ENCODE data around the gene STARD3NL. TPM values are rescaled to one million over a fixed set of nuclear protein-coding genes. Genes with fewer than 3 reads are reported as not detected.

Gene STARD3NL
- total and polyA plus RNA-seq, 2 donors, result 28.8 to 34.0 TPM

GRCh38 chr7:38276096-38276877 is 98.2 kb downstream of the STARD3NL start:
- peak overlapping the region in 1 of 2 donors; percentile 35 for H3K4me3 ChIP-seq (ENCODE audit: low read length in 2 of 2)
- DNase-seq (ENCODE audit: low read depth in 6 of 9, low spot score in 9 of 9), result no peak
- H3K27me3 ChIP-seq (ENCODE audit: control insufficient read depth in 2 of 2, insufficient read depth in 1 of 2, low read length in 1 of 2), result no peaks in the 10 kb centered on the region
- no peaks in the 10 kb centered on the region for H3K9me3 ChIP-seq (ENCODE audit: control insufficient read depth in 2 of 2, insufficient read depth in 1 of 2, low read length in 1 of 2)
- H3K27ac ChIP-seq (ENCODE audit: low read depth in 1 of 2, low read length in 1 of 2), result peak overlapping the region in 1 of 2 donors; percentile 37
- peaks cover 0 to 5% of the 10 kb centered on the region in 2 donors for H3K4me1 ChIP-seq (ENCODE audit: control insufficient read depth in 2 of 2, insufficient read depth in 2 of 2, low read length in 2 of 2)
- H3K36me3 ChIP-seq (ENCODE audit: control insufficient read depth in 2 of 2, insufficient read depth in 2 of 2, low read length in 1 of 2), result no peaks in the 10 kb centered on the region
- 38% methylated on average over 6 of the region's 6 CpGs for WGBS

- Histone ChIP-seq H3K27ac (ENCODE audit: low read depth in 1 of 2, low read length in 1 of 2) (no peak overlapping the region), H3K4me1 (ENCODE audit: control insufficient read depth in 2 of 2, insufficient read depth in 2 of 2, low read length in 2 of 2) (peaks cover 0 to 4% of the 10 kb centered on the region in 2 donors), H3K4me3 (ENCODE audit: low read length in 2 of 2) (no peak overlapping the region), H3K27me3 (ENCODE audit: control insufficient read depth in 2 of 2, insufficient read depth in 1 of 2, low read length in 1 of 2) (no peaks in the 10 kb centered on the region), H3K9me3 (ENCODE audit: control insufficient read depth in 2 of 2, insufficient read depth in 1 of 2, low read length in 1 of 2) (no peaks in the 10 kb centered on the region), H3K36me3 (ENCODE audit: control insufficient read depth in 2 of 2, insufficient read depth in 2 of 2, low read length in 1 of 2) (no peaks in the 10 kb centered on the region)
- DNase-seq (ENCODE audit: low read depth in 6 of 9, low spot score in 9 of 9), result no peak
- 25% methylated on average over 1 of the region's 1 CpG for WGBS
Measured at GRCh38 chr7:38280000-38280399, 102.0 kb downstream of the STARD3NL start.
